GM12875 (cell line): ENCODE results near the gene IFNA6.
"Not testable (repeated sequence)": the region's sequence is repeated elsewhere in the genome, so short reads cannot be mapped to it uniquely, and the experiment has no call there.

ENCODE experiments used
- H3K4me3 ChIP-seq: one replicate; pipeline ENCODE4 v1.5.1; 2011; ENCODE audit warnings: low read depth, low read length, control low read depth
- TF ChIP-seq, protein P1 (sequence below): IDR thresholded peaks from 2 replicates; pipeline ENCODE4 v1.5.1; 2011; ENCODE audit warnings: low read depth, mild to moderate bottlenecking, control low read depth, inconsistent platforms, low read length, moderate library complexity, borderline replicate concordance; ENCODE audit not compliant: insufficient read depth

Gene IFNA6

DNA sequence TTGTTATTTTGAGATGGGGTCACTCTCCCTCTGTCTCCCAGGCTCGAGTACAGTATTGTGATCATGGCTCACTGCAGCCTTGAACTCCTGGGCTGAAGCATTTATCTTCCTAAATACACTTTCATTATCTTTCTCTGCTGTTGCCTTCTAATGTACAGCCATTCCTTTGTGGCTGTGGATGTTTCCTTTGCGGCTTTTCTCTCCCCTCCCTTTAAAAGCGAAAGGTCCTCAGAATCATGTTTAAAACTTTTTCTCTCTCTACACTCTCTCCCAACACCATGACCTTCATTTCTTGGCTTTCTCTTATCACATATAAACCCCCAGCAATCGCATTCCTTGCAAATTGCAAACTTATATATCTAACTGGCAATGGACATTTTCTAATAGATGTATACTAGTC lies 32.9 kb upstream of the IFNA6 start:
- TF ChIP-seq, protein P1, sequence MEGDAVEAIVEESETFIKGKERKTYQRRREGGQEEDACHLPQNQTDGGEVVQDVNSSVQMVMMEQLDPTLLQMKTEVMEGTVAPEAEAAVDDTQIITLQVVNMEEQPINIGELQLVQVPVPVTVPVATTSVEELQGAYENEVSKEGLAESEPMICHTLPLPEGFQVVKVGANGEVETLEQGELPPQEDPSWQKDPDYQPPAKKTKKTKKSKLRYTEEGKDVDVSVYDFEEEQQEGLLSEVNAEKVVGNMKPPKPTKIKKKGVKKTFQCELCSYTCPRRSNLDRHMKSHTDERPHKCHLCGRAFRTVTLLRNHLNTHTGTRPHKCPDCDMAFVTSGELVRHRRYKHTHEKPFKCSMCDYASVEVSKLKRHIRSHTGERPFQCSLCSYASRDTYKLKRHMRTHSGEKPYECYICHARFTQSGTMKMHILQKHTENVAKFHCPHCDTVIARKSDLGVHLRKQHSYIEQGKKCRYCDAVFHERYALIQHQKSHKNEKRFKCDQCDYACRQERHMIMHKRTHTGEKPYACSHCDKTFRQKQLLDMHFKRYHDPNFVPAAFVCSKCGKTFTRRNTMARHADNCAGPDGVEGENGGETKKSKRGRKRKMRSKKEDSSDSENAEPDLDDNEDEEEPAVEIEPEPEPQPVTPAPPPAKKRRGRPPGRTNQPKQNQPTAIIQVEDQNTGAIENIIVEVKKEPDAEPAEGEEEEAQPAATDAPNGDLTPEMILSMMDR = no peak
- H3K4me3 ChIP-seq = no peak overlapping the region

DNA sequence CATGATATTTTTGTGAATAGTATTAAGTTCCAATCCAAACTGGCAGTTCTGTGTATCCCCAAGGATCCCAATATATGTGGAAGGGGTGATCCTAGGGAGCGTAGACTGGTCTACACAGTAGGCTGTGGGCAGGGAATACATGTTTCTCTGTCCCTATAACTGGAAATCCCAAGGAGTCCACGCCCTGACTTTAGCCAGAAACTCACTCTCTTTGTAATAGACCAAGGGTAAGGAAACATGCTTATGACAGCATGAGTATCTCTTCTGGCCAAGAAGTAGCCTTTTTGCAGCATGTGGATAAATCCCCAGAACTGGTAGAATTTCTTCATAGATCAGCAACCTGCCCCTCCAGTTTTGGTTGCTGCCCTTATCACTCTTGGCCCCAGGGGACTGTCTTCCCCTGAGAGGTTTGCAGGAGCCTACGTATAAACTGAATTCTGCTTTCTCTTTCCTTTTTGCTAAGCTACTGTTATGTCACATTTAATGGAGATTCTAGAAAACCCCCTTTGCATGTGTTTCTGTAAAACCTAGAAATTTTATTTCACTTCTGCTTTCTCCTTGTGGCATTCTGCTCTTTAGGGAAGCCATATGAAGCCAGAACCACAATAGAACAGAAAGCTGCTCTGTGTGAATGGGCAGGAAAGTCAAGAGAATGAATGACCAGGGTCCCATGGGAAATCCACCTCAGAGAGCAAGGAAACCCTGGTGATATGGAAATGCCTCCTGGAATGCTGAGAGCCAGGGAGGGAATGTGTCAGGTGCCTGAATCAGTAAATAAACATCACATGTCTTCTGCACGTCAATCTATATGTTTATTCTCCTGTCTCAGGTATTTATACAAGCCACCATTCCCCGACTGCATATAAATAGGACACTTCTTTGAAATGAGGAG lies 31.0 kb upstream of the IFNA6 start:
- peak overlapping the region; percentile 15 for H3K4me3 ChIP-seq

DNA sequence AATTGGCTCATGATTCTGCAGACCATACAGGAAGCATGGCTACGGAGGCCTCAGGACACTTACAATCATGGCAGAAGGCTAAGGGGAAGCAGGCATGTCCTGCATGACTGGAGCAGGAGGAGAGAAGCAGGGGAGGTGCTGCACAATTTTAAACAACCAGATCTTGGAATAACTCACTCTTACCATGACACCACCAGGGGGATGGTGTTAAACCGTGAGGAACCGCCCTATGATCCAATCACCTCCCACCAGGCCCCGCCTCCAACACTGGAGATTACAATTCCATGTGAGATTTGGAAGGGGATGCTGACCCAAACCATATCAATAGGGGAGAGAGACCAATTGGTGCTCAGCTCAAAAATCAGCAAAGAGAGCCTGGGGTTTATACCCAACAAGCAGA lies 20.8 kb upstream of the IFNA6 start:
- H3K4me3 ChIP-seq = not testable (repeated sequence)

More for the DNA sequence above, 31.0 kb upstream of the IFNA6 start:
- TF ChIP-seq, protein P1 = no peak

DNA sequence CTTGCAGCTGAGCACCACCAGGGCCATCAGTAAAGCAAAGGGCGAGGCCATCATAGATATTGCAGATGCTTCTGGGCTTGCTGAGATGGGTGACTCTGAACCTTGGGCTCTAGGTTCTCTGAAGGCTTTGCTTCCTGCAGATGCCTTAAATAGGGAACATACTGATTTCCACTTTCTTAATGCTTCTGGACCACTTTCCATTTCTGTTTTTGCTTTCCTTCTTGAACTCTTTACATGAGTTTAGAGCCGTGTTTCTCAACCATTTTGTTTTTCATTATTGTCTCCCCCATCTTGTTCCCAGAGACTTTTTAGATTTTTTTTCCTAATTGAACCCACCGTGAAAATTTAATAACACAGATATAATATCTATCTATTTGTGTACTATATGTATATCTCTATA lies 17.3 kb upstream of the IFNA6 start, which contains the start of gene IFNA13:
Gene IFNA13 (minus strand): TSS at position 101 of the 400 bp plus-strand sequence. CDS start 47 bp downstream, at position 54.
- TF ChIP-seq, protein P1 = no peak

DNA sequence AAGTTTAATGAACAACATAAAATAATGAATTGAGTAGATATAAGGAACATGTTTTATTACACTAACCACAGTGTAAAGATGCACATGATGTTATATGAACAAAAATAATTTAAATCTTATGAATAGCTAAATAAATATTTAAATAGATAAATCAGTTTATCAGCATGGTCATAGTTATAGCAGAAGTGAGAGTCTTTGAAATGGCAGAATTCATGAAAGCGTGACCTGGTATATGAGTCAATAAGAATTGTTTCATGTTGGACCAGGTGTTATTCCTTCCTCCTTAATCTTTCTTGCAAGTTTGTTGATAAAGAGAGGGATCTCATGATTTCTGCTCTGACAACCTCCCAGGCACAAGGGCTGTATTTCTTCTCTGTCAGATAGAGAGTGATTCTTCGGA lies 16.5 kb upstream of the IFNA6 start:
- H3K4me3 ChIP-seq = not testable (repeated sequence)

More for the DNA sequence above, 17.3 kb upstream of the IFNA6 start, which contains the start of gene IFNA13:
- H3K4me3 ChIP-seq = no peak within 1 kb of the TSS

DNA sequence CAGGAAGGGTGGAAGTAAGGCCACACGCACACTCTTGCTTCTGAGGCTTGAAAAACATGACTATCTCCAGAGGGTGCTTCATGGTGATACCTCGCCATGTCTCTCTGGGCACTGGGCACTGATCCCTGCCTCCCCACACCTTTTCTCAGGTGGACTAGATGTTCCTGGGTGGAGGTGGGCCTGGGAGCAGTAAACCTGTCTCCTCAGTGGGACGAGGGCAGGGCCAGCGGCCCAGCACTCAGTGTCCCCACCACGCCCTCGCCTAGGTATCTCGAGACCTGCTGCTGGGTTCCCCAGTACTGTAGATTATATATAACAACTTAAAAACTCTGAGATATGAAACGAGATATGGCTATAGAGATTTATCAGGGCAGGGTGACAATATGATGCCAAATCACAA lies 11.6 kb upstream of the IFNA6 start:
- no peak overlapping the region for H3K4me3 ChIP-seq
- TF ChIP-seq, protein P1 = no peak

DNA sequence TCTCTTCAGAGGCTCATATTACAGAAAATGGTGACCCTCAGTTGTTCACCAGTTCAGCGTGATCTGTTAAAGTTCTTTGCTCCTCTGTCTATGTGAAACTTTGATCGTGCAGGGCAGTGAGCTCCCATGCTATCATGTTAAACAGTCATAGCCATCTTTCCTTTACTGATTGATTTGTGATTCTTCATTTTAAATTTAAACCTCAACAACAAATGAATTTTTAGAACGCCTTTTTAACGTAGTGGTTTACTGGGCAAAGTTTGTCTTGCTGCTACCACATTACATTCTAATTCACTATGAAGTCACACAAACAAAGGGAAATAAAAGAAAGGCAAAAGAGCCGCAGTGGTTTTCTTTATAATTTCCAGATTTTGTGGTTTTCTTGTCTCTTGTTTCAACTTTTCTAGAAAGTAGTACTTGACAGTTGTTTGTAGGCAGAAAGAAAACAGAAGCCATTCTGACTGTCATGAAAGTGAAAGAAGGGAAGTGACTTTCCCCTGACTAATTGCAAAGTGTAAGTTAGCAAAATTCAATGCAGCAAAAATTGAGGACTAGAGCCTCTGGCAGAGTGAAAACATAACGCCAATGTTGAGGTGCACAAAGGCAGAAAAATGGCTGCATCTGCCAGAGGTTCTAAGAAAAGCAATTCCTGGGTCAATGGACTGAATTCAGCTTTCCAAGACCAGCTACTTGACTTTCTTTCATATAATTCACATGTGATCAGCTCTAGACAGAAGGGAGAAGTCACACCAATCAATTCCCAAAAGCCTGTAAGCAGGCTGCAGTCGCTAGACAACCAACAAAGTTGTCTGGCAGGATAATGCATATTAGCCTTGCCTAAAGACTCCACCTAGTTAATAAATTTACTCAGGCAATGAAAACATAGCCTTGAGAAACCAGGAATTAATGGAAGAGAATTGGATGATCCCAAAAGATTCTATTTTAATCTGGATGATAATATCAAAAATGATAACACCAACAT lies 7.1 kb upstream of the IFNA6 start:
- no peak overlapping the region for H3K4me3 ChIP-seq
- TF ChIP-seq, protein P1 = no peak
